Caco-2 (cell line): ENCODE results near the gene TEN1. TPM values are rescaled to one million over a fixed set of nuclear protein-coding genes. Genes with fewer than 3 reads are reported as not detected.
A peak's percentile ranks its signal among the peaks of the same experiment; 100 is the strongest.

Experiments
- BruUV-seq: library from RNA; stranded (reverse); fragments of 400-500 nt; replicated peaks from 2 replicates; lab custom pipeline; 2021; lab: Mats Ljungman, UMichigan
- CTCF ChIA-PET: fragments of 300-600 bp; sonication (Branson Sonifier 250); formaldehyde crosslinking; loops from one replicate; lab custom pipeline; 2022; ENCODE audit warnings: antibody characterized with exemption; lab: Charles Lee
- POLR2A ChIA-PET: fragments of 300-600 bp; sonication (Branson Sonifier 250); formaldehyde crosslinking; loops from one replicate; lab custom pipeline; 2022; ENCODE audit warnings: antibody characterized with exemption; lab: Charles Lee
- DNase-seq, 2 experiments: peaks; one replicate each; pipeline versions ENCODE4 v3.0.0 to v3.0.0-alpha.2; 2020 to 2022
- H3K27me3 ChIP-seq: replicated peaks from 2 replicates; pipeline ENCODE4 v1.6.0; 2011; ENCODE audit warnings: low read length; ENCODE audit not compliant: control insufficient read depth, insufficient read depth
- H3K36me3 ChIP-seq: 2 replicates; pipeline ENCODE4 v1.5.1; 2011; ENCODE audit warnings: low read length; ENCODE audit not compliant: control insufficient read depth, insufficient read depth
- H3K4me1 ChIP-seq: fragments of 250-450 bp; sonication (Bioruptor Pico); 2 replicates; pipeline ENCODE4 v1.5.1; 2020; ENCODE audit warnings: mild to moderate bottlenecking
- H3K4me3 ChIP-seq: 2 replicates; pipeline ENCODE4 v1.5.1; 2011; ENCODE audit warnings: low read depth, mild to moderate bottlenecking, control low read depth, low read length
- H3K9me3 ChIP-seq: fragments of 250-450 bp; sonication (Bioruptor Pico); 2 replicates; pipeline ENCODE4 v1.5.1; 2020; ENCODE audit warnings: mild to moderate bottlenecking, moderate library complexity
- H3K27ac Mint-ChIP-seq: one replicate; pipeline ENCODE4 v1.8.0; 2022; ENCODE audit warnings: mixed read lengths; ENCODE audit not compliant: unreplicated experiment
- H3K27me3 Mint-ChIP-seq: one replicate; pipeline ENCODE4 v1.8.0; 2022; ENCODE audit warnings: mixed read lengths; ENCODE audit not compliant: insufficient read depth, unreplicated experiment
- H3K36me3 Mint-ChIP-seq: one replicate; pipeline ENCODE4 v1.8.0; 2022; ENCODE audit warnings: mild to moderate bottlenecking, mixed read lengths; ENCODE audit not compliant: insufficient read depth, unreplicated experiment
- H3K4me1 Mint-ChIP-seq: one replicate; pipeline ENCODE4 v1.8.0; 2022; ENCODE audit warnings: low read depth, mixed read lengths; ENCODE audit not compliant: unreplicated experiment
- H3K4me3 Mint-ChIP-seq: one replicate; pipeline ENCODE4 v1.8.0; 2022; ENCODE audit warnings: mild to moderate bottlenecking, moderate library complexity, mixed read lengths; ENCODE audit not compliant: unreplicated experiment
- H3K9me3 Mint-ChIP-seq: one replicate; pipeline ENCODE4 v1.8.0; 2022; ENCODE audit warnings: mixed read lengths; ENCODE audit not compliant: unreplicated experiment
- CTCF ChIP-seq, 2 experiments: fragments of 200-600 bp in 1 of 2; IDR thresholded peaks; 1 replicate in 1 of 2; 2 replicates in 1 of 2; pipeline versions ENCODE4 v1.5.1 to v1.8.0; 2011 to 2022; ENCODE audit warnings: antibody characterized with exemption in 1 of 2, control low read depth in 1 of 2, inconsistent platforms in 1 of 2, low read depth in 1 of 2, low read length in 1 of 2, mild to moderate bottlenecking in 1 of 2, moderate library complexity in 1 of 2; ENCODE audit not compliant: insufficient read depth in 1 of 2, severe bottlenecking in 1 of 2, unreplicated experiment in 1 of 2
- intact Hi-C: fragments of 100-400 bp; cut with micrococcal nuclease; formaldehyde crosslinking; loops from one replicate; pipeline ENCODE4 v1.10.0; 2022; ENCODE audit not compliant: unreplicated experiment
- total RNA-seq: library from RNA; stranded (reverse); gene quantifications from 2 replicates; pipeline ENCODE4 v1.2.3, GENCODE V29; 2022

Gene TEN1
- total RNA-seq, 1 experiment from 2014 or later: 20.3 TPM

GRCh38 chr17:75998327-75998795 is 19.3 kb downstream of the TEN1 start:
- intact Hi-C loops: no loop called here
- H3K36me3 Mint-ChIP-seq: peaks cover 6% of the 10 kb centered on the region
- peaks cover 50% of the 10 kb centered on the region for H3K4me1 ChIP-seq
- H3K4me3 Mint-ChIP-seq: no peak overlapping the region
- H3K9me3 Mint-ChIP-seq: no peaks in the 10 kb centered on the region
- no peaks in the 10 kb centered on the region for H3K27me3 Mint-ChIP-seq
- H3K36me3 ChIP-seq: no peaks in the 10 kb centered on the region; the same call in none of the 2 replicates
- H3K4me3 ChIP-seq: no peak overlapping the region
- peak overlapping the region; percentile 26 for H3K27ac Mint-ChIP-seq
- no peaks in the 10 kb centered on the region for H3K27me3 ChIP-seq
- BruUV-seq: no TSS peak
- ChIA-PET POLR2A (no interaction called here), CTCF (interaction anchor here (0.7 to 2.3 kb wide), 4 partner anchors 14 to 292 kb away, joined by 3 to 6 read pairs (median 4); no protein-coding TSS in a partner anchor)
- H3K4me1 Mint-ChIP-seq: peaks cover 20% of the 10 kb centered on the region
- DNase-seq: peak; percentile 55 to 81
- H3K9me3 ChIP-seq: no peaks in the 10 kb centered on the region
- no peak for TF ChIP-seq CTCF (IDR thresholded peaks at IDR 0.05; ENCODE audit: insufficient read depth in 1 of 2, low read depth in 1 of 2, low read length in 1 of 2, severe bottlenecking in 1 of 2, unreplicated experiment in 1 of 2)

GRCh38 chr17:76000016-76000754 is 21.1 kb downstream of the TEN1 start:
- Mint-ChIP-seq H3K27me3 (no peaks in the 10 kb centered on the region), H3K27ac (no peak overlapping the region), H3K4me3 (no peak overlapping the region), H3K36me3 (peaks cover 5% of the 10 kb centered on the region), H3K4me1 (peaks cover 25% of the 10 kb centered on the region), H3K9me3 (no peaks in the 10 kb centered on the region)
- Histone ChIP-seq H3K27me3 (no peaks in the 10 kb centered on the region), H3K9me3 (no peaks in the 10 kb centered on the region), H3K4me3 (no peak overlapping the region), H3K36me3 (peaks cover 1% of the 10 kb centered on the region; the same call in 1 of the 2 replicates), H3K4me1 (peaks cover 54% of the 10 kb centered on the region)
- peak; percentile 65 to 81 for DNase-seq
- intact Hi-C loops: no loop called here
- no TSS peak for BruUV-seq
- CTCF ChIA-PET: interaction anchor here (0.6 to 2.2 kb wide), 11 partner anchors 10 to 298 kb away, joined by 3 to 8 read pairs (median 3); partner anchors contain the start of genes ACOX1, MRPL38, TEN1 and WBP2
- POLR2A ChIA-PET: interaction anchor here (0.5 kb wide), 2 partner anchors 32 to 96 kb away, joined by 8 to 12 read pairs; no protein-coding TSS in a partner anchor
- TF ChIP-seq CTCF (IDR thresholded peaks at IDR 0.05; ENCODE audit: insufficient read depth in 1 of 2, low read depth in 1 of 2, low read length in 1 of 2, severe bottlenecking in 1 of 2, unreplicated experiment in 1 of 2): peak; percentile 86 to 95

GRCh38 chr17:76000755-76001521 is 21.9 kb downstream of the TEN1 start, which contains the start of gene CDK3:
CDK3 (plus strand) TSS chr17:76000855; CDS start chr17:76001426, 571 bp downstream.
- TF ChIP-seq CTCF (IDR thresholded peaks at IDR 0.05; ENCODE audit: insufficient read depth in 1 of 2, low read depth in 1 of 2, low read length in 1 of 2, severe bottlenecking in 1 of 2, unreplicated experiment in 1 of 2): no peak
- Mint-ChIP-seq H3K4me1 (peaks cover 25% of the 10 kb centered on the region), H3K9me3 (no peaks in the 10 kb centered on the region), H3K36me3 (peaks cover 10% of the 10 kb centered on the region), H3K4me3 (no peak within 1 kb of the TSS), H3K27me3 (no peaks in the 10 kb centered on the region), H3K27ac (no peak within 1 kb of the TSS)
- peaks cover 1% of the 10 kb centered on the region; the same call in 1 of the 2 replicates for H3K36me3 ChIP-seq
- no peak within 1 kb of the TSS for H3K4me3 ChIP-seq
- H3K27me3 ChIP-seq: no peaks in the 10 kb centered on the region
- no peak for DNase-seq
- CTCF ChIA-PET: interaction anchor here (0.6 to 3.4 kb wide), 11 partner anchors 9 to 298 kb away, joined by 3 to 19 read pairs (median 4); partner anchors contain the start of genes ACOX1, MRPL38, TEN1 and WBP2
- H3K9me3 ChIP-seq: no peaks in the 10 kb centered on the region
- peaks cover 47% of the 10 kb centered on the region for H3K4me1 ChIP-seq
- intact Hi-C loops: no loop called here
- BruUV-seq: no TSS peak
- POLR2A ChIA-PET: interaction anchor here (0.5 kb wide), 1 partner anchor 97 kb away, joined by 8 read pairs; no protein-coding TSS in a partner anchor
